GM21529 (cell line): ENCODE results near the gene SHPK.

ENCODE experiments used
- ATAC-seq: cut with Tn5 transposase; IDR thresholded peaks from one replicate; pipeline ENCODE4 v1.9.1; 2021; ENCODE audit not compliant: unreplicated experiment

The SHPK gene

GRCh38 chr17:3660311-3660891 lies 24.4 kb upstream of the SHPK start:
- no peak for ATAC-seq

- ATAC-seq = no peak
These were observed 23.6 kb upstream of the SHPK start for GRCh38 chr17:3659541-3660111.

DNA sequence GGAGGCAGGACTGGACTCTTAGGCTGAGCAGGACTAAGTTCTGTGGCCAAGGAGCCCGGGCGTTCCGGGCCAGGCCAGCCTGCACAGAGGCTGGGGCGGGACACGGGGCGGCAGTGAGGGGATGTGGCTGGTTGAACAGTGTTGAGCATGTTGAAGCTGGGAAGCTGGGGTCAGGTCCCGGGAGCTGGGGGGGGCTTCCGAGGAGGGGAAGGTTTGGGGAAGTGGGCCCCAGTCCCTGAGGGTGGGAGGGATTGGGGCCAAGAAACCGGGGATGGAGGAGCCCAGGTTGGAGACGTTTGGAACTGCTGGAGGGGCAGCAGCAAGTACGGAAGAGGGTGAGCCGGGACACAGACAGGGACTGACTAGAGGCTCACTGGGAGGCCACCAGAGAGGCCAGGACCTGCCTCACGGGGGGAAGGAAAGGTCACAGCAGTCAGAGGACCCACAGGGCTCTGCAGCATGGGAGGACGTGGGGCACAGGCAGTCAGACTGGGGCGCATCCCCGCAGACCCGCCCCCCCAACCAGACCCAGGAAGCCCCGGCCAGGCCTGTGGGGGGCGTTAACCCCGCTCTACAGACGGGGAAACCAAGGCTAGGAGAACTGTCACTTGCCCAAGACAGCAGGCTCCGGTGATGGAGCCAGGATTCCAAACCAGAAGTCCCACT lies 22.9 kb upstream of the SHPK start:
- no peak for ATAC-seq

DNA sequence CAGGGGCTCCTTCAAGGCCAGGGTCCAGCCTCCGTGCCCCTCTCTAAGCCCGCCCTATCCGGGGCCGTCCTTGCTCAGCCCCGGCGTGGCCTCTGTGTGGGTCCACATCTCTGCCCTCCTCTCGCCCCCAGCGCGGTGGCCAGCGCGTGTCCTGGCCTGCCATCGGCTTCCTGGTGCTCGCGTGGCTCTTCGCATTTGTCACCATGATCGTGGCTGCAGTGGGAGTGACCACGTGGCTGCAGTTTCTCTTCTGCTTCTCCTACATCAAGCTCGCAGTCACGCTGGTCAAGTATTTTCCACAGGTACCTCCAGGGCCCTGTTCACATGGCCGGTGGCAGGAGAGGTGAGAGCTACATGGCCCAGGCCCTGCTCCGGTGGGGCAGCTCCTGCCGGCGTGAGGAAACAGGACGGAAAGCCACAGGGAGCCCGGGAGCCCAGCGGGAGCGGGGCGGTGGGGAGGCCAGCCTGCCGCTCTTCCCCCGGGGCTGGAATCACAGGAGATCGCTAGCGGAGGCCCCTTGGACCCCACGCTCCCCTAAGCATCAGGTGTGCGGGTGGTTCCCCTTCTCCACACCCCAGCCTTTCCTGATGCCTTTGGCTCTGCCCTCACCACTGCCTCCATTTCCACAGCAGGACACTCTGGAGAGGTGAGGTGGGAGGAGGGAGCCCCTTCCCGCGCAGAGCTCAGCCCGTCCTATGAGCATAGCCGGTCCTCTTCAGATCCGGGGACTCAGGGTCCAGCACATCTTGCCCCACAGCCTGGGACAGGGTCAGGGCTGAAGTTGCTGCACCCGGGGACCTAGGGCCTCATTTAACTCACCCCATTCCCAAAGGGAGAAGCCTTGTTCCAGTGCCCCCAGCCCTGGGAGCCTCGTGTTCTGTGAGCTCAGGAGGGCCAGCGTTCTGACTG lies 22.1 kb upstream of the SHPK start:
- no peak for ATAC-seq

- ATAC-seq = no peak
These were observed 21.5 kb upstream of the SHPK start for GRCh38 chr17:3657588-3657869.

DNA sequence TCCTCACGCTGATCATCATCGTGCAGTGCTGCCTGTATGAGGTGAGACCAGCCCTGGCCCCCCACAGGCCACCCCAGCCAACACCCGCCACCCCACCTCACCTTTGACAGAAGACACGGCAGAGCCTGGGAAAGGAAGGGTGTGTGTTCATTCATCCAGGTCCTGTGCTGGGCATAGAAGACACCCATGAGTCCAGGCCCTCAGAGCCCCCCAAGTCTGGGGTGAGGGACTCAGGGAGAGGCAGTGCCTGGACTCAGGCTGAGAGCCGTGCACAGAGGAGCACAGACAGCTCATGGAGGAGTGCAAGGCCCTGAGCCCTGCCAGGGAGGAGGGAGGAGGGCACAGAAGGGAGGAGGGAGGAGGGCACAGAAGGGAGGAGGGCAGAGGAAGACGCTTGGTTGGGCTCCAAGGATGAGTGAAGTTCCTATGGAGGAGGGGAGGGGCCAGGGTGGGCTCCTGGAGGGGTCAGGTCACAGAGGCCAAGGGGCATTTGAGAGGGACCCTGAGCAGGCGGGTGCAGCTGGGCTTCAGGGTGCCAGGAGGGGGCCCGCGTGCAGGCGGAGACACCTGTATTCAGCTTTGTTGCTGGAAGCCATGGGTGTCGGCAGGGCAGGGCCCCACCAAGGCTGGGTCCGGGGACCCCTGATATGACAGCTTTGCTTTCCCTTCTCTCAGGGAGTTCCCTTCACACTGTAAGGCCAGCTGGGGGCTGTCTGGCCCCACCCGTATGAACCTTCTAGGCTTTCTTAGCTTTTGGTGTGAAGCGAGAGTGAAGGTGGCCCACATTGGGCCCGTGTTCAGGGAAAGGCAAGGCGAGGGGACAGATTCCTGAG lies 20.9 kb upstream of the SHPK start:
- ATAC-seq = no peak

DNA sequence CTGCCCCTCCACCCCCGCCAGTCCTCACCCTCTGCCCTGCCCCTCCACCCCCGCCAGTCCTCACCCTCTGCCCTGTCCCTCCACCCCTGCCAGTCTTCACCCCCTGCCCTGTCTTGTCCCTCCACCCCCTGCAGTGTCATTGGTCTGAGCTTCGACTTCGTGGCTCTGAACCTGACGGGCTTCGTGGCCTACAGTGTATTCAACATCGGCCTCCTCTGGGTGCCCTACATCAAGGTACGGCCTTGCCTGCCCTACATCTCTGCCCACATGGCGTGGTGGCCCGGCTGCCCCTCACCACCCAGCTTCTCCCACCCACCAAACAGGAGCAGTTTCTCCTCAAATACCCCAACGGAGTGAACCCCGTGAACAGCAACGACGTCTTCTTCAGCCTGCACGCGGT lies 20.3 kb upstream of the SHPK start:
- ATAC-seq = no peak

DNA sequence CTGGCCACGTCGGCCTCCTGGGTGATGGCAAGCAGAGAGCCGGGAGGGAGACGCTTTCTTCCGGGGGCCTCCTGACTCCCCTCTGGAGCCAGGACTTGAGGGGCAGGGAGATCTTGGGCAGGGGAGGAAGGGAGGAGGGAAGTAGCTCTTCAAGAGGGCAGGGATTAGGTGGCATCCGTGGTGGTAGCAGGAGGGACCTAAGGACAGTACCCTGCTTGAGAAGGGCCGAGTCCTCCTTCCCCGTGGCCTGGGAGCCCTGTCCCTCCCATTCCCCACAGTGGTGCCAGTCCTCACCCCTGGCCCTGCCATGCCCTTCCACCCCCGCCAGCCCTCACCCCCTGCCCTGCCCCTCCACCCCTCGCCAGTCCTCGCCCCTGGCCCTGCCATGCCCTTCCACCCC lies 19.7 kb upstream of the SHPK start:
- no peak for ATAC-seq

DNA sequence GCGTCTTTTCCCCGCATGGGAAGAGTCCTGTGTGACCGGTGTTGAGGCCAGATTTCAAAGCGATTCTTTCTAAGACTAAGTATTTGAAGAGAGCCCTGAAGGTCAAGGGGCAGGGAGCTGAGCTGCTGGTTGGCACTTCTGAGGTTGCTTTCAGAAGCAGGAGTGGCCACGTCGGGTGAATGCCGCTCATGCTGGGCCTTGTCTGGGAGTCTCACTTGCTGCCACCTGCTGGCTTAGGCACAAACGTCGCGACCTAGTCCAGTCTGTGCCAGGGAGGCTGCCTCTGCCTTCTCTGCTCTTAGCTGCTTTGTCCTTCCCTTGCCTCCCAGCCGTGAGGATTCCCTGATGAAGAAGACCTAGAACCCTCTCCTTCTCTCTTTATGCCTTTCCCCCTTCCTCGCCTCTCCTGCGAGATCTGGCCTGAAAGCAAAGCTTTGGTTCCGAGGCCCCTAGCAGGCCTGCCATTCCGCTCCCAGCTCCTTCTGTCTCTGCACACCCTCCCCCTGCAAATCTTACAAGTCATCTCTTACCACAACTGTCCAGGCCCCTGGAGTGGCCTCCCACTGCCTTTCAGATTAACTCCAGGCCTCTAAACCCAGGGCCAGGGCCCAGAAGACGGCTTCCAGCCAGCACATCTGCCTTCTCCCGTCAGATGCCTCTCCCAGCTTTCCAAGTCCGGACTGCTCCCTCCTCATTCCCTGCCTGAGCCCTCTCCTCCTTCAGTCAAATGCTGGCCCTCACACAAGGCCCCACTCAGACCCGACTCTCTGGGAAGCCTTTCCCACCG lies 11.9 kb upstream of the SHPK start:
- ATAC-seq = no peak

DNA sequence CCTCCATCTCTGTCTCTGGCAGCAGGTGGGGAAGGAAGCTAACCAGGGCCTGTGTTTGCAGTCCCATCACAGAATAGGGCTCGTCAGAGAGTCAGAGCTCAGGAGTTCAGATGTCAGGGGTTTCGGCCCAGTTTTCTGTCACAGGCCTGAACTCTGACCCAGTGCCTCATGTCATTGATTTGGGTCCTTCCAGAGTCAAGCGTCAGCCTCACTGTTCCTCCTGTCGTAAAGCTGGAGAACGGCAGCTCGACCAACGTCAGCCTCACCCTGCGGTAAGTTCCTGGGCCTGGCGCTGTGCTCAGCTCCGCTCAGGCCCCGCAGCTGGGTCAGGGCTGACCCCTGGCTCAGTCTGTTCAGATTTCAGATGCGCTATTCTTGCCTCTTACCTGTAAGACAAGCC lies 11.2 kb upstream of the SHPK start:
- no peak for ATAC-seq

- ATAC-seq = no peak
These were observed 9.3 kb upstream of the SHPK start for GRCh38 chr17:3645310-3645709.

- ATAC-seq = no peak
These were observed 7.9 kb upstream of the SHPK start for GRCh38 chr17:3643889-3644349.

- no peak for ATAC-seq
These were observed 5.9 kb upstream of the SHPK start for GRCh38 chr17:3641717-3642486.

DNA sequence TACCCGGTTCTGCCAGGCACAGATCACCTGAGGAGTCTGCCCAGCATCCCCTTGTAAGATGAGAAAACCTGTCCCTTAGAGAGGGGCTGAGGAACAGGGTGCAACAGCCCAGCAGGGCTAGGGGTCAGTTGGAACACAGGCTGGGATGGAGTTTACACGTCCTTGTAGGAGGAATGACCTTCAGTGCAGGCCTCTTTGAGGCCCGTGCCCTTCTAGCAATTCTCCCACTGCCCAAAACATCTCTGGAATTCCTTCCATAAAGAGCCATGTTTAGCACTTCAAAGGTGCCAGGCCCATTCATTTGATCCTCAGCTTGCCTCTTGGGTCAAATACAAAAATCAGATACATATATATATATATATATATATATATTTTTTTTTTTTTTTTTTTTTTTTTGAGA lies 5.0 kb upstream of the SHPK start:
- no peak for ATAC-seq

- ATAC-seq = no peak
These were observed 4.0 kb upstream of the SHPK start for GRCh38 chr17:3639981-3640596.

DNA sequence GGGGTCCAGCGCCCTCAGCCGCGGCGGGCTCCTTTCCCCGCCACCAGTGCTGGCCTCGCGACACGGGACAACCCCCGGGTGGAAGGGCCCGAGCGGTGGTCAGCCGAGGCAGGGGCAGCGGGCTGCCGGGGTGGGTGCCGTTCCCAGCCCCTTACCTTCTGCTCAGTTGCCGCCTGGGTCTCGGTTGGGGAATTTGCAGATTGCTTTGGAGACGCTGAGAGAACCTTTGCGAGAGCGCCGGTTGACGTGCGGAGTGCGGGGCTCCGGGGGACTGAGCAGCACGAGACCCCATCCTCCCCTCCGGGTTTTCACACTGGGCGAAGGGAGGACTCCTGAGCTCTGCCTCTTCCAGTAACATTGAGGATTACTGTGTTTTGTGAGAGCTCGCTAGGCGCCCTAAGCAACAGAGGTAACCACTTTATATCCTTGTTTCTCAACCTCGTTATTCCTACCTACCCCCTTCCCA lies 891 bp upstream of the SHPK start:
- ATAC-seq = no peak

- no peak for ATAC-seq
These were observed 436 bp downstream of the SHPK start for GRCh38 chr17:3635474-3636153.

DNA sequence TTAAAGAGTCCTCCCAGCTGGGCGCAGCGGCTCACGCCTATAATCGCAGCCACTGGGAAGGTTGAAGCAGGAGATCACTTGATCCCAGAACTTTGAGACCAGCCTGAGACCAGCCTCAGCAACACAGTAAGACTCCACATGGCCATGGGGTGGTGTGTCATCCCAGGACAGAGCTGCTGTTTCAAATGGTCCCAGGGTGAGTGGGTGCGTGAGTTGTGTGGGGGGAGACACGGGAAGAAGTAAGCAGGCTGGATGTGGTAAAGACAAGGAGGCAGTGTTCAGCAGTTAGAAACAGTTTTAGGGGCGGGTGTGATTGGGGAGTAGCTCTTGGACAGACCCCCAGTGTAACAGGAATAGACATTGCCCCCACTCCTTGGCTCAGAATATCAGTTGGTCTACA lies 3.8 kb downstream of the SHPK start:
- no peak for ATAC-seq
